ENCODE data around the gene WDTC1. TPM values are rescaled to one million over a fixed set of nuclear protein-coding genes. Genes with fewer than 3 reads are reported as not detected.
"Not testable (repeated sequence)": the region's sequence is repeated elsewhere in the genome, so short reads cannot be mapped to it uniquely, and the experiment has no call there.

Gene WDTC1, protein sequence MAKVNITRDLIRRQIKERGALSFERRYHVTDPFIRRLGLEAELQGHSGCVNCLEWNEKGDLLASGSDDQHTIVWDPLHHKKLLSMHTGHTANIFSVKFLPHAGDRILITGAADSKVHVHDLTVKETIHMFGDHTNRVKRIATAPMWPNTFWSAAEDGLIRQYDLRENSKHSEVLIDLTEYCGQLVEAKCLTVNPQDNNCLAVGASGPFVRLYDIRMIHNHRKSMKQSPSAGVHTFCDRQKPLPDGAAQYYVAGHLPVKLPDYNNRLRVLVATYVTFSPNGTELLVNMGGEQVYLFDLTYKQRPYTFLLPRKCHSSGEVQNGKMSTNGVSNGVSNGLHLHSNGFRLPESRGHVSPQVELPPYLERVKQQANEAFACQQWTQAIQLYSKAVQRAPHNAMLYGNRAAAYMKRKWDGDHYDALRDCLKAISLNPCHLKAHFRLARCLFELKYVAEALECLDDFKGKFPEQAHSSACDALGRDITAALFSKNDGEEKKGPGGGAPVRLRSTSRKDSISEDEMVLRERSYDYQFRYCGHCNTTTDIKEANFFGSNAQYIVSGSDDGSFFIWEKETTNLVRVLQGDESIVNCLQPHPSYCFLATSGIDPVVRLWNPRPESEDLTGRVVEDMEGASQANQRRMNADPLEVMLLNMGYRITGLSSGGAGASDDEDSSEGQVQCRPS
- 36.0 TPM for total RNA-seq (ENCODE audit: unreplicated experiment)
- long read RNA-seq, partial matches to known transcripts, result 0 of 1 reads
- long read RNA-seq, other reads (novel, unspliced or antisense), result 1 of 1 reads

DNA sequence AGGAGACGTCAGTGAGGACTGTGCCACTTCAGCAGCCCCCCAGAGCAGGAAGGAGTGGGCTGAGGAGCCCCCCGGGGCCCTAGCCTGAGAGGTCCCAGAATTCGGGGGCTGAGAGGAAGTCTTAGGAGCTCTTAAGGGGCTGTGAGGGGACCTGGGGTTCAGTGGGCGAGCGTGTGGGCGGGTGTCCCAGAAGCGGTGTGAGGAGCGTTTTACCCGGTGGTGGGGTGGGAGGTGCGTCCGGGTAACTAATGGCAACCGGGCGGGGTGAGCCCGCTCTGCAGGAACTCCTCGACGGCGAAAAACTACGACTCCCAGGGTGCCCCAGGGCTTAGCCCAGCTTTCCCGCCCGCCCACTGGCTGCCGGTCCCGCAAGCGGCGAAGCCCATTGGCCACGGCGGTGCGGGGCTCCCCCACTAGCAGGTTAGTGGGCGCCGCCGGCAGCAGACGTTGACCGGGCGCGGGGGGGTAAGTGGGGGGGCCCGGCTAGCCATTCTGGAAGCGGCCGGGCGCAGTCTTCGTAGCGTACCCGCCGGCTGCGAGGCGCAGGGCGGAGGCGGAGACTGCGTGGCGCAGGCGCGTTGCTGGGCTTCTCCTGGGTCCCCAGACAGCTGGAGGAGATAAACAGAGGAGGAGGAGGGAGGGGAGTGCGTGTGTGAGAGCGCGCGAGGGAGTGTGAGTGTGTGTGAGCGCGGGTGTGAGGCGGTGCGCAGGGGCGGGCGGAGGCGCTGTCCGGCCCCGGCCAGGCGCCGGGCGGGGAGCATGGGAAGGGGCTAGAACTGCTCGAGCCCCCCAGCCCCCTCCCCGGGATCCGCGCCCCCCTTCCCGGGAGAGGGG is at the start of gene WDTC1:
WDTC1 (plus strand) TSS at position 584 of the 834 bp plus-strand sequence. CDS start 26,423 bp downstream, outside the sequence.
- H3K4me3 Mint-ChIP-seq (ENCODE audit: unreplicated experiment), result peak within 1 kb of the TSS; percentile 99
- no peaks in the 10 kb centered on the region for H3K9me3 Mint-ChIP-seq (ENCODE audit: unreplicated experiment)
- peak; percentile 97 for DNase-seq (ENCODE audit: low spot score)
- peaks cover 3% of the 10 kb centered on the region for H3K36me3 Mint-ChIP-seq (ENCODE audit: low read depth, unreplicated experiment)
- no peak for TF ChIP-seq CTCF (IDR thresholded peaks at IDR 0.05; ENCODE audit: unreplicated experiment)
- peaks cover 19% of the 10 kb centered on the region for H3K4me1 Mint-ChIP-seq (ENCODE audit: unreplicated experiment)
- peaks cover 2% of the 10 kb centered on the region for H3K27me3 Mint-ChIP-seq (ENCODE audit: unreplicated experiment)
- H3K27ac Mint-ChIP-seq (ENCODE audit: unreplicated experiment), result peak within 1 kb of the TSS; percentile 66

DNA sequence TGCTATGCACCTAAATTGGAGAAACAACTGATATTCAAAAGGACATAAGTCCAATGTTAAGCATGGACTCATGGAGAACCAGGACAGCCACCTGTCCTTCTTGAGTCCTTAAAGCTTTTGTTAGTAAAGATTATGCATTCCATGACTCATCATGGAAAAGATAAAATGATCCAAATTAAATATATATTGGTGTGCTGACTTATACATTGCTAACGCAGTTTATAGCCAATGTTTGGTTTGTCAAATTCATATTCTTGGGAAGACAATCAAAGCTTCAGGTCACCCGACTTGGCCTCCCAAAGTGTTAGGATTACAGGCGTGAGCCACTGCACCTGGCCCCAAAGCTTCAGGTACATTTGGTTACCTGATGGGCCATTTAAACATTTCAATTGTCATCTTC is 49.8 kb upstream of the WDTC1 start:
- DNase-seq (ENCODE audit: low spot score); H3K4me3 Mint-ChIP-seq (ENCODE audit: unreplicated experiment); H3K4me1 Mint-ChIP-seq (ENCODE audit: unreplicated experiment); H3K27ac Mint-ChIP-seq (ENCODE audit: unreplicated experiment); H3K9me3 Mint-ChIP-seq (ENCODE audit: unreplicated experiment); H3K27me3 Mint-ChIP-seq (ENCODE audit: unreplicated experiment); H3K36me3 Mint-ChIP-seq (ENCODE audit: low read depth, unreplicated experiment): not testable (repeated sequence)

- H3K36me3 Mint-ChIP-seq (ENCODE audit: low read depth, unreplicated experiment), result no peaks in the 10 kb centered on the region
- no peaks in the 10 kb centered on the region for H3K9me3 Mint-ChIP-seq (ENCODE audit: unreplicated experiment)
- peaks cover 5% of the 10 kb centered on the region for H3K27me3 Mint-ChIP-seq (ENCODE audit: unreplicated experiment)
- H3K27ac Mint-ChIP-seq (ENCODE audit: unreplicated experiment), result no peak overlapping the region
- H3K4me1 Mint-ChIP-seq (ENCODE audit: unreplicated experiment), result no peaks in the 10 kb centered on the region
- TF ChIP-seq CTCF (IDR thresholded peaks at IDR 0.05; ENCODE audit: unreplicated experiment), result no peak
- no peak for DNase-seq (ENCODE audit: low spot score)
- H3K4me3 Mint-ChIP-seq (ENCODE audit: unreplicated experiment), result no peak overlapping the region
Observed at GRCh38 chr1:27192039-27192529, 42.3 kb upstream of the WDTC1 start.

DNA sequence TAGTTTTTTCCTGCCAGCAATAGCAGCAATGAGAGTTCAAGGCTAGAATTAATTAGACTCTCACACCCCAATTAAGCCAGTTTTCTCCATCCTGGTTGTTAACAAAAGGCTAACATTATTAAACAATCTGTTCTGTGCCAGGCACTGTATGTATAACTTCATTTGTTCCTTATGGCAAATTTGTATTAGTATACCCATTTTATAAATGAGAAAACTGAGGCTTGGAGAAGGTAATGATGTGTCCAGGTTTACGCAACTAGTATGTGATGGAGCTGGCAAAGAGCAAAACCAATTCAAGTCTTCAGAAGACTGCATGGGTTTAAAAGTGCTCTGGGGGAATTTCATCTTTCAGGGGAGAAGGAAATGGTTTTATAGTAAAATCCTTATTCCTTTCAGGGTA is 41.2 kb upstream of the WDTC1 start:
- H3K36me3 Mint-ChIP-seq (ENCODE audit: low read depth, unreplicated experiment), result no peaks in the 10 kb centered on the region
- H3K4me1 Mint-ChIP-seq (ENCODE audit: unreplicated experiment), result peaks cover 2% of the 10 kb centered on the region
- TF ChIP-seq CTCF (IDR thresholded peaks at IDR 0.05; ENCODE audit: unreplicated experiment), result no peak
- DNase-seq (ENCODE audit: low spot score), result no peak
- H3K27ac Mint-ChIP-seq (ENCODE audit: unreplicated experiment), result no peak overlapping the region
- no peak overlapping the region for H3K4me3 Mint-ChIP-seq (ENCODE audit: unreplicated experiment)
- no peaks in the 10 kb centered on the region for H3K9me3 Mint-ChIP-seq (ENCODE audit: unreplicated experiment)
- H3K27me3 Mint-ChIP-seq (ENCODE audit: unreplicated experiment), result peaks cover 5% of the 10 kb centered on the region

DNA sequence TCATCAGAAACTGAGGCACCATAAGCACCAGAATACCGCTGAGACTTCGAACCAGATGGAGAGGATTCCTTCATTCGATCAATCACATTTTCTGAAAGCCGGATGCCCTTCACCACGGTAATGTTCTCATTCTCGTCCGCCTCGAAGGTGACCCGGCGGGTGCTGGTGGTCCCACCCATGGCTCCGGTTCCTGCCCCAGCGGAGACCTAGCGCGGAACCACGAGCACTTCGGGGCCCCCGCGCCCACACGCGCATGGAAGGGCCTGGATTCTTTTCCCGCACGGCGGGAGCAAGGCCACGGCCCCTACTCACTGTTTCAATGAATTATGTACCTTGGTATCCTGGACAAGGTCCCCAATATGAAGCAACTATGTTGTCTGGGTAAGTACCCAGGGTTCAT is 33.1 kb upstream of the WDTC1 start:
- no peak for TF ChIP-seq CTCF (IDR thresholded peaks at IDR 0.05; ENCODE audit: unreplicated experiment)
- Mint-ChIP-seq H3K36me3 (ENCODE audit: low read depth, unreplicated experiment) (no peaks in the 10 kb centered on the region), H3K27ac (ENCODE audit: unreplicated experiment) (no peak overlapping the region), H3K4me1 (ENCODE audit: unreplicated experiment) (peaks cover 2% of the 10 kb centered on the region), H3K4me3 (ENCODE audit: unreplicated experiment) (no peak overlapping the region), H3K9me3 (ENCODE audit: unreplicated experiment) (no peaks in the 10 kb centered on the region), H3K27me3 (ENCODE audit: unreplicated experiment) (peaks cover 6% of the 10 kb centered on the region)
- no peak for DNase-seq (ENCODE audit: low spot score)
